DND-41 (cell line): ENCODE measurements around the gene SMARCC1.

ENCODE experiments used
- ATAC-seq: fragments of 200-7000 bp; cut with Tn5 transposase; 3 replicates; pipeline ENCODE4 v1.9.1; 2021; ENCODE audit warnings: low read depth; ENCODE audit not compliant: insufficient read depth
- DNase-seq: peaks from one replicate; pipeline ENCODE4 v3.0.0-alpha.2; 2020
- H2AFZ ChIP-seq: 2 replicates; pipeline ENCODE4 v1.6.0; 2012; ENCODE audit warnings: low read depth, low read length
- H3K27ac ChIP-seq: 2 replicates; pipeline ENCODE4 v1.5.1; 2012; ENCODE audit warnings: low read length, inconsistent platforms
- H3K27me3 ChIP-seq: fragments of 200-600 bp; sonication (generic); 2 replicates; pipeline ENCODE4 v1.6.0; 2012; ENCODE audit warnings: low read length, mild to moderate bottlenecking, inconsistent platforms; ENCODE audit not compliant: insufficient read depth, poor library complexity
- H3K36me3 ChIP-seq: 2 replicates; pipeline ENCODE4 v1.5.1; 2012; ENCODE audit warnings: low read length, inconsistent platforms; ENCODE audit not compliant: insufficient read depth
- H3K4me1 ChIP-seq: 2 replicates; pipeline ENCODE4 v1.5.1; 2012; ENCODE audit warnings: mild to moderate bottlenecking, low read length; ENCODE audit not compliant: insufficient read depth
- H3K4me2 ChIP-seq: 2 replicates; pipeline ENCODE4 v1.6.0; 2012; ENCODE audit warnings: mild to moderate bottlenecking, moderate library complexity, low read length, inconsistent platforms; ENCODE audit not compliant: insufficient read depth
- H3K4me3 ChIP-seq, 2 experiments: fragments of 200-600 bp in 1 of 2; shearing (Covaris generic) in 1 of 2; 2 replicates each; pipeline ENCODE4 v1.5.1; 2012 to 2016; ENCODE audit warnings: inconsistent platforms in 2 of 2, low read length in 2 of 2, mild to moderate bottlenecking in 2 of 2, low read depth in 1 of 2, moderate library complexity in 1 of 2
- H3K79me2 ChIP-seq: 2 replicates; pipeline ENCODE4 v1.6.0; 2012; ENCODE audit warnings: low read length, inconsistent platforms; ENCODE audit not compliant: insufficient read depth
- H3K9ac ChIP-seq: 2 replicates; pipeline ENCODE4 v1.6.0; 2012; ENCODE audit warnings: low read depth, mild to moderate bottlenecking, inconsistent platforms, low read length, moderate library complexity
- H3K9me3 ChIP-seq: 2 replicates; pipeline ENCODE4 v1.5.1; 2012; ENCODE audit warnings: low read length, moderate library complexity, mild to moderate bottlenecking, inconsistent platforms; ENCODE audit not compliant: insufficient read depth, severe bottlenecking
- H4K20me1 ChIP-seq: 2 replicates; pipeline ENCODE4 v1.6.0; 2012; ENCODE audit warnings: low read length; ENCODE audit not compliant: insufficient read depth
- CTCF ChIP-seq: IDR thresholded peaks from 2 replicates; pipeline ENCODE4 v1.5.1; 2012; ENCODE audit warnings: borderline replicate concordance, low read length, moderate library complexity, mild to moderate bottlenecking; ENCODE audit not compliant: poor library complexity, severe bottlenecking; ENCODE audit errors: extremely low read depth
- EZH2 ChIP-seq: IDR thresholded peaks from 3 replicates; pipeline ENCODE4 v1.6.1; 2012; ENCODE audit warnings: borderline replicate concordance, low read depth, mild to moderate bottlenecking, moderate library complexity, low read length, inconsistent platforms; ENCODE audit not compliant: severe bottlenecking

SMARCC1 gene

GRCh38 chr3:47678446-47679338, 103.0 kb downstream of the SMARCC1 start:
- Histone ChIP-seq H2AFZ (no peak overlapping the region), H3K4me2 (no peak overlapping the region), H3K79me2 (0 out of 2 replicates have a peak, but pooled peaks cover 2% of the 10 kb centered on the region), H3K27me3 (no peaks in the 10 kb centered on the region), H3K36me3 (peaks cover 91% of the 10 kb centered on the region), H3K9me3 (no peaks in the 10 kb centered on the region), H3K9ac (no peak overlapping the region), H3K4me1 (no peaks in the 10 kb centered on the region), H3K4me3 (no peak overlapping the region), H4K20me1 (no peaks in the 10 kb centered on the region), H3K27ac (no peak overlapping the region)
- TF ChIP-seq EZH2, result no peak
- TF ChIP-seq CTCF, result no peak
- ATAC-seq (no peak), DNase-seq (no peak)

- no peak overlapping the region for H2AFZ ChIP-seq
- no peak overlapping the region for H3K27ac ChIP-seq
- no peak overlapping the region for H3K4me3 ChIP-seq
- ATAC-seq (no peak), DNase-seq (no peak)
- H3K36me3 ChIP-seq, result peaks cover 81% of the 10 kb centered on the region
- H3K9me3 ChIP-seq, result no peaks in the 10 kb centered on the region
- TF ChIP-seq CTCF, result no peak
- TF ChIP-seq EZH2, result no peak
- no peak overlapping the region for H3K4me2 ChIP-seq
- H3K27me3 ChIP-seq, result no peaks in the 10 kb centered on the region
- H3K79me2 ChIP-seq, result no peaks in the 10 kb centered on the region
- H4K20me1 ChIP-seq, result no peaks in the 10 kb centered on the region
- no peaks in the 10 kb centered on the region for H3K4me1 ChIP-seq
- H3K9ac ChIP-seq, result no peak overlapping the region
Measured at GRCh38 chr3:47669026-47669749, 112.5 kb downstream of the SMARCC1 start.

- Histone ChIP-seq H3K4me2 (no peak overlapping the region), H3K4me1 (no peaks in the 10 kb centered on the region), H3K36me3 (peaks cover 85% of the 10 kb centered on the region), H4K20me1 (no peaks in the 10 kb centered on the region), H2AFZ (no peak overlapping the region), H3K9me3 (no peaks in the 10 kb centered on the region), H3K27ac (no peak overlapping the region), H3K79me2 (no peaks in the 10 kb centered on the region; the same call in 1 of the 2 replicates), H3K27me3 (no peaks in the 10 kb centered on the region), H3K4me3 (no peak overlapping the region), H3K9ac (no peak overlapping the region)
- DNase-seq, result no peak
- no peak for ATAC-seq
- TF ChIP-seq CTCF, result no peak
- no peak for TF ChIP-seq EZH2
Measured at GRCh38 chr3:47666118-47666517, 115.6 kb downstream of the SMARCC1 start.
